Fibroblast of mammary gland (primary cell): Measurements from ENCODE around the gene SUCLG2.

Experiments used
- DNase-seq: peaks from one replicate; pipeline ENCODE4 v3.0.0-alpha.2; 2010; ENCODE audit warnings: low read depth
- H3K4me3 ChIP-seq: 2 replicates; pipeline ENCODE4 v1.5.1; 2011; ENCODE audit warnings: low read depth, mild to moderate bottlenecking, low read length, moderate library complexity; ENCODE audit not compliant: control insufficient read depth
- TF ChIP-seq, protein P1 (sequence below): conservative IDR thresholded peaks from 2 replicates; pipeline ENCODE4 v1.5.1; 2011; ENCODE audit warnings: low read depth, low read length, inconsistent platforms; ENCODE audit not compliant: control insufficient read depth, insufficient read depth

Gene SUCLG2

DNA sequence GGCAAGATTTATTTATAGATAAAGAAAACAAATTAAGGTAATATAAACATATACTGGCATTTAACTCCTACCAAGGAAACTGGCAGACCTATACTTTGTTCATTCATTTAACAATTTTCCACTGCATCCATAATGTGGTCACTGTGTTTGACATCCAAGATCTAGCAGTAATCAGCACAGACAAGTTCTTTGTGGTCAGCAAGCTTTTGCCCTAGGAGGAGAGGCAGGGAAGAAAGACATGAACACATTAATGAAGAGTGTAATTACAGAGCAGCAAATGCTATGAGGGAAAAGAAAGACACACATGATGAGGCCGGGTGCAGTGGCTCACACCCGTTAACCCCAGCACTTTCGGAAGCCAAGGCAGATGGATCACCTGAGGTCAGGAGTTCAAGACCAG lies 34.4 kb downstream of the SUCLG2 start:
- no peak for DNase-seq
- no peak overlapping the region for H3K4me3 ChIP-seq
- TF ChIP-seq, protein P1, sequence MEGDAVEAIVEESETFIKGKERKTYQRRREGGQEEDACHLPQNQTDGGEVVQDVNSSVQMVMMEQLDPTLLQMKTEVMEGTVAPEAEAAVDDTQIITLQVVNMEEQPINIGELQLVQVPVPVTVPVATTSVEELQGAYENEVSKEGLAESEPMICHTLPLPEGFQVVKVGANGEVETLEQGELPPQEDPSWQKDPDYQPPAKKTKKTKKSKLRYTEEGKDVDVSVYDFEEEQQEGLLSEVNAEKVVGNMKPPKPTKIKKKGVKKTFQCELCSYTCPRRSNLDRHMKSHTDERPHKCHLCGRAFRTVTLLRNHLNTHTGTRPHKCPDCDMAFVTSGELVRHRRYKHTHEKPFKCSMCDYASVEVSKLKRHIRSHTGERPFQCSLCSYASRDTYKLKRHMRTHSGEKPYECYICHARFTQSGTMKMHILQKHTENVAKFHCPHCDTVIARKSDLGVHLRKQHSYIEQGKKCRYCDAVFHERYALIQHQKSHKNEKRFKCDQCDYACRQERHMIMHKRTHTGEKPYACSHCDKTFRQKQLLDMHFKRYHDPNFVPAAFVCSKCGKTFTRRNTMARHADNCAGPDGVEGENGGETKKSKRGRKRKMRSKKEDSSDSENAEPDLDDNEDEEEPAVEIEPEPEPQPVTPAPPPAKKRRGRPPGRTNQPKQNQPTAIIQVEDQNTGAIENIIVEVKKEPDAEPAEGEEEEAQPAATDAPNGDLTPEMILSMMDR, result no peak

DNA sequence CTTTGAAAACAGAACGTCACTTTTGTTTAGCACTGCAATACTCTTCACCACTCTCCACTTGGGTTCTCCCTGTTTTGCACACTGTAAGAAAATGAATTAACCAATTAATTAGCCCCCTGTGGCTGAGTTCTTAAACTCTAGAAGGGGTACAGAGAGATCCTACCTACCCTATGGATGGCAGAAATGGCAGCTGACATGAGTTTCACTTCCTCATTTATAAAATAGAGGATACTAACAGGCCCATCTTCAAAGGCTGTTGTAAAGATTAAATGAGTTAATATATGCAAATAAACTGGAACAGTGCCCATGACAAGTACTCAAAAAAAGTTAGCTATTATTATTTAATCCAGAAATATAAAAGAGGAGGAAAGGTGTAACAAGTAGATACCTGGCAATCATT lies 36.9 kb downstream of the SUCLG2 start:
- DNase-seq, result no peak
- TF ChIP-seq, protein P1, result no peak
- no peak overlapping the region for H3K4me3 ChIP-seq

DNA sequence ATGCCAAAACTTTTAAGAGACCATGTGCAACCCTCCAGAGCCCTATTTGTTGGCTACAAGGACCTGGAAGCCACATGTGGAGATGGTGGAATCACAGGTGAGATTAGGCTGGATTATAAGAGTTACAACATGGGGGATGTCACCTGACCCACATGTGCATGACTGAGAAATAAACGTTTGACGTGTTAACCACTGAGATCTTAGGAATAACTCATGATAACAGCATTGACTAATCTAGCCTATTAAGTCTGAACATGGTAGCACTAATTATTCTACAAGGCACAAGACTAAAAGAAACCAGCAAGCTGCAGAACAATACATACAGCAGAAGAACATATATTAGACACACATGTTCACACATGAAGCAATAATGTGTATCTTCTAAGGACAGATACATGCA lies 38.4 kb downstream of the SUCLG2 start:
- DNase-seq, result no peak
- TF ChIP-seq, protein P1, result no peak
- H3K4me3 ChIP-seq, result no peak overlapping the region

DNA sequence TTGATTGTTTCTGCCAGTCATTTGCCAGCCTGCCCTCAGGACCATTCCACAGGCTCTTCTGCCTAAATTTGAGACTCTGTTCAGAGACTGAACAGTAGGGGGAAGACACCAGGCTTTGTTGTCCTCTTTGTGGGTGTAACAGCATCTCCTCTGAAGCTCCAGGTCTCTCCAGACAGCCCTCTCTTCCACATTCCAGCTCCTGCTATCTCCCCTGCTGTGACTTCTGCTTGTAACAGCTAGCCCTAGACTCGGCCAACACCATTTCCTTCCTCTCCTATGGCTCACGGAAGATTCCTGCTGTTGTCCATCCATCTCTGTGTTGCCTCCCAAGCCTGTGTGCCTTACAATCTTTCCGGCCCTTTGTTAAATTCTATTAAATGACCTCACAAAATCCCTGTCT lies 40.2 kb downstream of the SUCLG2 start:
- no peak for DNase-seq
- H3K4me3 ChIP-seq, result no peak overlapping the region
- TF ChIP-seq, protein P1, result no peak

DNA sequence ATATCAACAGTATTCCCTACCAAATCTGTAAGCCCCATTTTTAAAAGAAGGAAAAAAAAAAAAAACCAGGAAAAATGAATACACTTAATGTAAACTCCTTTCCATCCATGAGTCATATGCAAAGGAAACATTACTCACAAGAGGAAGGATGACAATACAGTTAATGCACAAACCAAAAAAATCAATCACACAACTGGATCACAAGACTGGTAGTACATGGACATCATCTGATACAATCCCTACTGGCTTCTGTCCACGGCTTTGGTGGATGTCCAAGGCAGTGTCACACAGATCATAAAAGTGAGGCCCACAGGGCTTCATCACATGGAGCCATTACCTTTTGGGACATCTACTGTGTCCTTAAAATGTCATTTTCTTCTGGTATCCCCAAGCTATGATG lies 44.0 kb downstream of the SUCLG2 start:
- TF ChIP-seq, protein P1, result no peak
- no peak overlapping the region for H3K4me3 ChIP-seq
- peak; percentile 79 for DNase-seq

DNA sequence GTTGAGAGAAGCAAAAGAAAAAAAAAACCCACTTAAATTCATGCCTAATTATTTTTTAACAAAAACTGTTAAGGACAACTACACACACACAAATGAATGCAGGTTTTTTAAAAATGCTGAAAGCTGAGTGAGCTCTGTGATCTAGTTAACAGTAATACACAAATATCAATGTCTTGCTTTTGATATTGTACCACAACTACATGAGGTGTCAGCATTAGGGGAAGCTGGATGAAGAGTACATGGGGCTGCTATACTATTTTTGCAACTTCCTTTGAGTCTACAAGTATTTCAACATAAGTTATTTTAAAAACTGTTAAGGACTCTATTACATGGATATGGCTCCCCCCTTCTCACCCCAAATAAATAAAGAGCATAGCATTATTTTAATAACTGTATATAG lies 44.7 kb downstream of the SUCLG2 start:
- H3K4me3 ChIP-seq, result no peak overlapping the region
- DNase-seq, result no peak
- TF ChIP-seq, protein P1, result no peak

DNA sequence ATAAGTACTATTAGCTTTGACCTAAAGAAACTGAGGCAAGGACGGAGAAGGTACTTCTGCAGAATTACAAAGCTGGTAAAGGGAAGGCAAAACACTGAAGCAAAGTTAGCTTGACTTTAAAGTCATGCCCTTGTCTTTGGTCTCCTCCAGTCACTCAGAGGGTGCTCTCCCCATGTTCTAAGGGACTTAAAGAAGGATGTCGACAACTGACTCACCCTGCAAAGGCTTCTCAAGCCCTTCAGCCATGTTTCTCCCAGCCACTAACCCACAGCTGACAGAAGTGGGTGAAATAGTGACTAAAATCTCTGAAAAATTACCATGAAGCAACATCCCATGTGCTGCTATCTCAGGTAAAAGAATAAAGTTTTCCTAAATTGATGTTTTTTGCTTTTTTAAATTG lies 46.4 kb downstream of the SUCLG2 start:
- TF ChIP-seq, protein P1, result no peak
- no peak overlapping the region for H3K4me3 ChIP-seq
- peak; percentile 8 for DNase-seq
